Measurements from ENCODE around the gene NUP160. TPM values are rescaled to one million over a fixed set of nuclear protein-coding genes. Genes with fewer than 3 reads are reported as not detected.
A peak's percentile ranks its signal among the peaks of the same experiment; 100 is the strongest.

Gene NUP160
- polyA plus RNA-seq, 3 donors: 10.6 to 15.7 (median 10.9) TPM

DNA sequence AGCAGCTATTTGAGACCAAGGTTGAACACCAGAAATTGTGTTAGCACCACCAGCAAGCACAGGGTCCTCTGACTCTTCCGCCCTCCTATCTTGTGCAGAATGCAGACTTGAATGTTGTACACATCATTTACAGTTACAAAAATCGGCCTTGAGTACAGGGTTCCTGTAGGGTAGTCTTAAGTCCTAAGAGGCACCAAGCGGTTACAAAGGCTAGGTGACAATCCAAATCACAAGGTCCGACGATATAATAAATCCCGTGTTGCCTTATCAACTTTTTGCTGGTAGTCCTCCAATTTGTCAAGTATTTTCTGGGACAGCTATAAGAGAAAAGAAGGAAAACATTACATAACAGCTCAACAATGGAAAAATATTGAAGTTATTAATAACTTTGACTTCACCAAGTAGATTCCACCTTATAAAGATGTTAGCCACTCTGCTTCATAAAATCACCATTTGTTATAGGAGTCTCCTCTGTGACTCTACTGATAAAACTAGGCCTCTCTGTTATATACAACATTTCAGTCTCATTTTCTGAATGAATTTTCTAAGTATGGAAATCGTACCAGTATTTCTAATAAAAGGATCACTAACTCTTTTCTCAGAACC, 69.2 kb downstream of the NUP160 start:
- no peak overlapping the region for H3K27ac ChIP-seq (ENCODE audit: low read depth in 1 of 2, low read length in 2 of 2)
- H3K27me3 Mint-ChIP-seq (ENCODE audit: low read depth in 3 of 3): peaks cover 0 to 4% (median 0%) of the 10 kb centered on the region in 3 donors
- intact Hi-C loops (cut with micrococcal nuclease): no loop called here

DNA sequence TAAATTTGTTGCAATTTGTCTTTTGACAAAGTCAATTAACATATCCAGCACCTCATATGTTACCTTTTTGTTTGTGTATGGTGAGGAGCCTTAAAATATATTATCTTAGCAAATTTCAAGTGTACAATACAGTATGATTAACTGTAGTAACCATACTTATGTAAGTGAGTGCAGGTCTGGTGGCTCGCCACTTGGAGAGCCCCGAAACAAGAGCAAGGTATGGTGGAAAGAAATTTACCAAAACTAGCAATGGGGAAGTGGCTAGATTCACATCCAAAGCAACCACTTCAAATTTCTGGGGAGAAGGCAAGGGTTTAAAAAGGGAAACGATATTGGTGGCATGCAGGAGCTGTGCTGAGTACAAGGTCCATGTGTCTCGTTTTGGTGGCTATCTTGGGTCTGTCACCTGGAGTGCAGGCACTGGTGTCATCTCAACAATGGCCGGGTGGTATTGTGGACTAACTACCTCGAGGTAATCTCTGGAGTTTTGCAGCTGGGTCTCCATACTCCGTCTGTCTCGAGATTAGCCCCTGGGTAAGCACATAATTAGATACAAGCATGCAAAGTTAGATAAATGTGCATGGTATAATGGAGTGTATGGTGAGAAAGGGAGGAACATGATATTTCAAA, 72.8 kb downstream of the NUP160 start:
- no peak for DNase-seq
- H3K79me2 ChIP-seq (ENCODE audit: insufficient read depth, low read length): no peaks in the 10 kb centered on the region
- no peak overlapping the region for H3K9ac ChIP-seq (ENCODE audit: insufficient read depth, low read length, poor library complexity, severe bottlenecking)
- Mint-ChIP-seq H3K27ac (peak overlapping the region in 3 of 7 donors; percentile 11 to 68 (median 57)), H3K27me3 (ENCODE audit: low read depth in 3 of 3) (peaks cover 0 to 4% (median 0%) of the 10 kb centered on the region in 3 donors), H3K4me1 (no peaks in the 10 kb centered on the region), H3K4me3 (no peak overlapping the region), H3K36me3 (peaks cover 42% of the 10 kb centered on the region in 2 donors), H3K9me3 (no peaks in the 10 kb centered on the region)
- peaks cover 40 to 58% of the 10 kb centered on the region in 2 donors for H3K36me3 ChIP-seq (replicated peaks in 1 of 2; ENCODE audit: control insufficient read depth in 1 of 2, insufficient read depth in 2 of 2, low read length in 2 of 2)
- 92% methylated on average over 5 of the region's 8 CpGs for WGBS (ENCODE audit: insufficient coverage)
- no peaks in the 10 kb centered on the region for H3K9me3 ChIP-seq (replicated peaks in 1 of 2; ENCODE audit: control insufficient read depth in 1 of 2, insufficient read depth in 1 of 2, low read length in 2 of 2)
- no peak overlapping the region for H2AFZ ChIP-seq (ENCODE audit: insufficient read depth, low read depth, low read length, poor library complexity, severe bottlenecking)
- intact Hi-C loops (cut with micrococcal nuclease): no loop called here
- H3K4me2 ChIP-seq (replicated peaks; ENCODE audit: extremely low read depth, low read length, poor library complexity, severe bottlenecking): no peak overlapping the region
- no peaks in the 10 kb centered on the region for H3K4me1 ChIP-seq (ENCODE audit: control insufficient read depth in 1 of 2, insufficient read depth in 2 of 2, low read length in 2 of 2)
- TF ChIP-seq, protein P1, sequence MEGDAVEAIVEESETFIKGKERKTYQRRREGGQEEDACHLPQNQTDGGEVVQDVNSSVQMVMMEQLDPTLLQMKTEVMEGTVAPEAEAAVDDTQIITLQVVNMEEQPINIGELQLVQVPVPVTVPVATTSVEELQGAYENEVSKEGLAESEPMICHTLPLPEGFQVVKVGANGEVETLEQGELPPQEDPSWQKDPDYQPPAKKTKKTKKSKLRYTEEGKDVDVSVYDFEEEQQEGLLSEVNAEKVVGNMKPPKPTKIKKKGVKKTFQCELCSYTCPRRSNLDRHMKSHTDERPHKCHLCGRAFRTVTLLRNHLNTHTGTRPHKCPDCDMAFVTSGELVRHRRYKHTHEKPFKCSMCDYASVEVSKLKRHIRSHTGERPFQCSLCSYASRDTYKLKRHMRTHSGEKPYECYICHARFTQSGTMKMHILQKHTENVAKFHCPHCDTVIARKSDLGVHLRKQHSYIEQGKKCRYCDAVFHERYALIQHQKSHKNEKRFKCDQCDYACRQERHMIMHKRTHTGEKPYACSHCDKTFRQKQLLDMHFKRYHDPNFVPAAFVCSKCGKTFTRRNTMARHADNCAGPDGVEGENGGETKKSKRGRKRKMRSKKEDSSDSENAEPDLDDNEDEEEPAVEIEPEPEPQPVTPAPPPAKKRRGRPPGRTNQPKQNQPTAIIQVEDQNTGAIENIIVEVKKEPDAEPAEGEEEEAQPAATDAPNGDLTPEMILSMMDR (IDR thresholded peaks at IDR 0.05): no peak
- no peaks in the 10 kb centered on the region for H4K20me1 ChIP-seq (ENCODE audit: insufficient read depth, low read length)
- no peaks in the 10 kb centered on the region for H3K27me3 ChIP-seq (ENCODE audit: control insufficient read depth in 2 of 2, insufficient read depth in 2 of 2, low read length in 2 of 2)
- H3K4me3 ChIP-seq (replicated peaks in 1 of 3; ENCODE audit: low read depth in 2 of 3, low read length in 3 of 3): no peak overlapping the region
- H3K27ac ChIP-seq (ENCODE audit: low read depth in 1 of 2, low read length in 2 of 2): no peak overlapping the region

More for the DNA sequence above, 69.2 kb downstream of the NUP160 start:
- Mint-ChIP-seq H3K4me3 (no peak overlapping the region), H3K9me3 (no peaks in the 10 kb centered on the region), H3K36me3 (peaks cover 60 to 70% of the 10 kb centered on the region in 2 donors), H3K4me1 (no peaks in the 10 kb centered on the region), H3K27ac (no peak overlapping the region)
- H3K9ac ChIP-seq (ENCODE audit: insufficient read depth, low read length, poor library complexity, severe bottlenecking): no peak overlapping the region
- H3K27me3 ChIP-seq (ENCODE audit: control insufficient read depth in 2 of 2, insufficient read depth in 2 of 2, low read length in 2 of 2): no peaks in the 10 kb centered on the region
- no peaks in the 10 kb centered on the region for H3K9me3 ChIP-seq (replicated peaks in 1 of 2; ENCODE audit: control insufficient read depth in 1 of 2, insufficient read depth in 1 of 2, low read length in 2 of 2)
- TF ChIP-seq, protein P1 (IDR thresholded peaks at IDR 0.05): no peak
- no peaks in the 10 kb centered on the region for H3K4me1 ChIP-seq (ENCODE audit: control insufficient read depth in 1 of 2, insufficient read depth in 2 of 2, low read length in 2 of 2)
- no peaks in the 10 kb centered on the region for H4K20me1 ChIP-seq (ENCODE audit: insufficient read depth, low read length)
- no peak overlapping the region for H3K4me2 ChIP-seq (replicated peaks; ENCODE audit: extremely low read depth, low read length, poor library complexity, severe bottlenecking)
- 86% methylated on average over 2 of the region's 7 CpGs for WGBS (ENCODE audit: insufficient coverage)
- no peak overlapping the region for H2AFZ ChIP-seq (ENCODE audit: insufficient read depth, low read depth, low read length, poor library complexity, severe bottlenecking)
- H3K36me3 ChIP-seq (replicated peaks in 1 of 2; ENCODE audit: control insufficient read depth in 1 of 2, insufficient read depth in 2 of 2, low read length in 2 of 2): peaks cover 70 to 89% of the 10 kb centered on the region in 2 donors
- no peaks in the 10 kb centered on the region for H3K79me2 ChIP-seq (ENCODE audit: insufficient read depth, low read length)
- no peak for DNase-seq
- H3K4me3 ChIP-seq (replicated peaks in 1 of 3; ENCODE audit: low read depth in 2 of 3, low read length in 3 of 3): no peak overlapping the region
